ENCODE results near the gene PIGS. TPM values are rescaled to one million over a fixed set of nuclear protein-coding genes. Genes with fewer than 3 reads are reported as not detected.

Gene PIGS
- total RNA-seq, 1 donor: 49.9 TPM

- Histone ChIP-seq H3K9me3 (ENCODE audit: low read depth, low read length) (no peaks in the 10 kb centered on the region), H3K27ac (ENCODE audit: low read depth, low read length) (no peak overlapping the region), H3K4me2 (ENCODE audit: insufficient read depth, low read length) (no peak overlapping the region), H3K4me3 (ENCODE audit: insufficient read depth, low read length) (no peak overlapping the region), H4K20me1 (ENCODE audit: insufficient read depth, low read length) (no peaks in the 10 kb centered on the region), H3K36me3 (ENCODE audit: insufficient read depth, low read length) (peaks cover 54% of the 10 kb centered on the region), H3K4me1 (ENCODE audit: insufficient read depth, low read length) (no peaks in the 10 kb centered on the region), H3K79me2 (ENCODE audit: insufficient read depth, low read length) (no peaks in the 10 kb centered on the region), H2AFZ (ENCODE audit: low read length) (no peak overlapping the region), H3K27me3 (ENCODE audit: insufficient read depth, low read length) (no peaks in the 10 kb centered on the region)
- TF ChIP-seq CTCF (IDR thresholded peaks at IDR 0.05; ENCODE audit: extremely low read depth, low read depth, low read length): no peak
- DNase-seq (ENCODE audit: insufficient read length, low spot score, missing footprints): no peak
These were observed 13.1 kb upstream of the PIGS start for GRCh38 chr17:28584434-28584833.

GRCh38 chr17:28582513-28582912, 11.2 kb upstream of the PIGS start:
- no peak overlapping the region for H3K4me2 ChIP-seq (ENCODE audit: insufficient read depth, low read length)
- TF ChIP-seq CTCF (IDR thresholded peaks at IDR 0.05; ENCODE audit: extremely low read depth, low read depth, low read length): no peak
- H3K79me2 ChIP-seq (ENCODE audit: insufficient read depth, low read length): no peaks in the 10 kb centered on the region
- H3K27ac ChIP-seq (ENCODE audit: low read depth, low read length): no peak overlapping the region
- no peaks in the 10 kb centered on the region for H3K4me1 ChIP-seq (ENCODE audit: insufficient read depth, low read length)
- H3K27me3 ChIP-seq (ENCODE audit: insufficient read depth, low read length): no peaks in the 10 kb centered on the region
- no peaks in the 10 kb centered on the region for H4K20me1 ChIP-seq (ENCODE audit: insufficient read depth, low read length)
- H2AFZ ChIP-seq (ENCODE audit: low read length): no peak overlapping the region
- H3K4me3 ChIP-seq (ENCODE audit: insufficient read depth, low read length): no peak overlapping the region
- peaks cover 72% of the 10 kb centered on the region for H3K36me3 ChIP-seq (ENCODE audit: insufficient read depth, low read length)
- no peaks in the 10 kb centered on the region for H3K9me3 ChIP-seq (ENCODE audit: low read depth, low read length)
- no peak for DNase-seq (ENCODE audit: insufficient read length, low spot score, missing footprints)

- H3K27me3 ChIP-seq (ENCODE audit: insufficient read depth, low read length): no peaks in the 10 kb centered on the region
- H3K4me1 ChIP-seq (ENCODE audit: insufficient read depth, low read length): peaks cover 4% of the 10 kb centered on the region
- no peak overlapping the region for H3K4me2 ChIP-seq (ENCODE audit: insufficient read depth, low read length)
- H4K20me1 ChIP-seq (ENCODE audit: insufficient read depth, low read length): no peaks in the 10 kb centered on the region
- no peaks in the 10 kb centered on the region for H3K9me3 ChIP-seq (ENCODE audit: low read depth, low read length)
- H3K79me2 ChIP-seq (ENCODE audit: insufficient read depth, low read length): no peaks in the 10 kb centered on the region
- H2AFZ ChIP-seq (ENCODE audit: low read length): no peak overlapping the region
- no peak for DNase-seq (ENCODE audit: insufficient read length, low spot score, missing footprints)
- peaks cover 71% of the 10 kb centered on the region for H3K36me3 ChIP-seq (ENCODE audit: insufficient read depth, low read length)
- no peak overlapping the region for H3K4me3 ChIP-seq (ENCODE audit: insufficient read depth, low read length)
- TF ChIP-seq CTCF (IDR thresholded peaks at IDR 0.05; ENCODE audit: extremely low read depth, low read depth, low read length): no peak
- H3K27ac ChIP-seq (ENCODE audit: low read depth, low read length): no peak overlapping the region
These were observed 9.6 kb upstream of the PIGS start for GRCh38 chr17:28580959-28581358.

- Histone ChIP-seq H3K4me2 (ENCODE audit: insufficient read depth, low read length) (no peak overlapping the region), H3K27ac (ENCODE audit: low read depth, low read length) (no peak overlapping the region), H3K4me1 (ENCODE audit: insufficient read depth, low read length) (peaks cover 4% of the 10 kb centered on the region), H3K27me3 (ENCODE audit: insufficient read depth, low read length) (no peaks in the 10 kb centered on the region), H2AFZ (ENCODE audit: low read length) (no peak overlapping the region), H3K4me3 (ENCODE audit: insufficient read depth, low read length) (no peak overlapping the region), H3K36me3 (ENCODE audit: insufficient read depth, low read length) (peaks cover 57% of the 10 kb centered on the region), H3K79me2 (ENCODE audit: insufficient read depth, low read length) (no peaks in the 10 kb centered on the region), H3K9me3 (ENCODE audit: low read depth, low read length) (no peaks in the 10 kb centered on the region), H4K20me1 (ENCODE audit: insufficient read depth, low read length) (peaks cover 3% of the 10 kb centered on the region)
- no peak for TF ChIP-seq CTCF (IDR thresholded peaks at IDR 0.05; ENCODE audit: extremely low read depth, low read depth, low read length)
- no peak for DNase-seq (ENCODE audit: insufficient read length, low spot score, missing footprints)
These were observed 8.2 kb upstream of the PIGS start for GRCh38 chr17:28579526-28579925.

All from osteoblast (primary cell).